Skeletal muscle tissue (tissue), 4 donors: ENCODE results near the gene STRA6. TPM values are rescaled to one million over a fixed set of nuclear protein-coding genes. Genes with fewer than 3 reads are reported as not detected.

Experiments
- H3K27ac ChIP-seq: one replicate; pipeline ENCODE4 v1.7.0; 2013; ENCODE audit warnings: mild to moderate bottlenecking, low read depth, low read length, inconsistent platforms
- H3K27me3 ChIP-seq, 3 donors: one replicate each; pipeline ENCODE4 v1.7.0; 2013; ENCODE audit warnings: low read length in 3 of 3; ENCODE audit not compliant: control insufficient read depth in 3 of 3, insufficient read depth in 3 of 3
- H3K36me3 ChIP-seq, 3 donors: one replicate each; pipeline ENCODE4 v1.7.0; 2013; ENCODE audit warnings: low read length in 3 of 3; ENCODE audit not compliant: control insufficient read depth in 3 of 3, insufficient read depth in 3 of 3
- H3K4me1 ChIP-seq, 3 donors: one replicate each; pipeline ENCODE4 v1.7.0; 2013; ENCODE audit warnings: low read length in 3 of 3, mild to moderate bottlenecking in 3 of 3; ENCODE audit not compliant: control insufficient read depth in 3 of 3, insufficient read depth in 3 of 3
- H3K4me3 ChIP-seq, 3 donors: one replicate each; pipeline ENCODE4 v1.7.0; 2013; ENCODE audit warnings: low read length in 3 of 3
- H3K9ac ChIP-seq, 3 donors: one replicate each; pipeline ENCODE4 v1.7.0; 2013; ENCODE audit warnings: low read length in 3 of 3, mild to moderate bottlenecking in 3 of 3, moderate library complexity in 2 of 3, low read depth in 1 of 3
- H3K9me3 ChIP-seq, 3 donors: one replicate each; pipeline ENCODE4 v1.7.0; 2013; ENCODE audit warnings: low read length in 3 of 3; ENCODE audit not compliant: control insufficient read depth in 3 of 3
- total RNA-seq: library from RNA; depleted of rRNA; stranded (reverse); fragments of >200 nt; gene quantifications from one replicate; pipeline ENCODE4 v1.2.3, GENCODE V29; 2014
- donor health status: Osteomylitis.

Gene STRA6
- total RNA-seq, 1 donor from 2014 or later: 1.0 TPM

DNA sequence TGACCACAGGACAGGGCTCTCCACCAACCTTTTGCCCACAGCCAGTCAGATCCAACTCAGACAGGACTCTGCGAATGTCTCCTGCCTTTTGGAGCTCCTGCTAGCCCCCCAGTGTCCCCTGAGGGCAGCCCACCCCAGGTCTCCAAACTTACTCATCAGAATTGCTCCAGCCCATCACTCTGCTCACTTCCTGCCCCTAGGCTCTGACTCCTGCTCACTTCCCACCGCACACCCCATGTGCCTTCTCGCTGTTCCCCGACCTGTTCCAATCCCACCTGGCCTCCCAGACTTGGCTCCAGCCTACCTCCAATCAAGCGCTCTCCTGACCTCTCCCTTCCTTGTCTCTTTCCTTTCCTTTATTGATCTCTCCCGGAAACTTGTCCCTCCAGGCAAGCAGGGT is 5.9 kb upstream of the STRA6 start:
- Histone ChIP-seq H3K36me3 (no peaks in the 10 kb centered on the region), H3K27ac (no peak overlapping the region), H3K4me1 (no peaks in the 10 kb centered on the region), H3K27me3 (peaks cover 0 to 22% (median 6%) of the 10 kb centered on the region in 3 donors), H3K4me3 (no peak overlapping the region), H3K9me3 (no peaks in the 10 kb centered on the region), H3K9ac (no peak overlapping the region)

DNA sequence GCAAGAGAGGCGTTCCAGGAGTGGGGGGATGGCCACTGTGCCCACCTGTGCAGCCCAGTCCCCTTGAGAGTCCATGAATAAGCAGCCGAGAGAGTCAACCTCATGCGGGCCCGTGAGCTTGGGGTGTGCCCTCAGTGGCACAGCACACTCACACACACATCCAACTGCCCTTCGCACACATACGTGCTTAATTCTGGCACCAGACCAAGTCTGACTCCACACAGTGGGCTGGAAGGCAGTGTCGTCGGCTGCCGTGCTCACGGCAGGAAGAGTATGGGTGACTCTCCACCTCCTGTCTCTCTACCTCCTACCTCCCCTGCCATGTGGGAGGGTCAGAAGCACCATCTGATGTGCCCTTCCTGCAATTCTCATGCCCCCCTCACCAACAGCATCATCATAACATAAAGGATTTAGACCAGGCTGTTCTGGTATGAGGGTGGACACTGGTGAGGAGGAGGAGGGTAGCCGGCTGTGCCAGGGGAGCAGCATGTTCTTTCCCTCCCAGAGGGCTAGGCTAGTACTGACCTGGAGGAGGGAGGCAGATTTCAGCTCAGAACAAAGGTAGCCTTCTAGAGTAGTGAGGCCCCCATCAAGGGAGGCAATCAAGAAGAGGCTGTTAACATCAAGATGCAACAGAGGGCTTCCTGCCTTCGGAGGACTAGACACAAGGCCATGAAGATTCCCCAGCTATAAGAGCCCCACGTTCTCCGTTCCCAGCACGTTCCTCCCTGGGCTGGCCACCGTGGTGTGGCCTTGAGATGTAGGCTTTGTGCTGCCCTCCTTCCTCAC is 5.3 kb upstream of the STRA6 start:
- H3K36me3 ChIP-seq: no peaks in the 10 kb centered on the region
- H3K4me3 ChIP-seq: no peak overlapping the region
- no peak overlapping the region for H3K9ac ChIP-seq
- no peaks in the 10 kb centered on the region for H3K4me1 ChIP-seq
- H3K27me3 ChIP-seq: peaks cover 0 to 21% (median 6%) of the 10 kb centered on the region in 3 donors
- H3K27ac ChIP-seq: no peak overlapping the region
- no peaks in the 10 kb centered on the region for H3K9me3 ChIP-seq

DNA sequence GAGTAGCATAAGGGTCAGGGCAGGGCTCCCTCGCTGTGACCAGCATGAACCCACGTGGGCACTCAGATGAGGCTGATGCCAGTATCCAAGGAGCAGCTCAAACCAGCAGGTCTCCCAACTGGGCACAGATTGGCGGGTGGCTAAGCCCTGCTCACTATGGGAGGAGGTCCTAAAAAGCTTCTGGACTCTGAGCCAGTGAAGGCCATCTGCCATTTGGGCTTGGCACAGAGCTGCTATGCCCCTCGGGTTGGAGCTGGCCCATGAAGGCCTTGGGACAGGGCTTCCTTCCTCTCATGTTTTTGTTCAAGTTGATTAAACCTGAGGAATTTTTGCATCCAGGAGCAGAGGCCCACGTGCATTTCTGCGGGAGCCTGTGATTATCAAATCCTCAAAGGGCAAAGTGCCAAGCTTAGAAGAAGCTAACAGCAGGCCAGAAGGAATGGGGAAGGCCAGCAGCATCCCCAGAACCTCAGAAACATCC is 4.3 kb upstream of the STRA6 start:
- Histone ChIP-seq H3K4me1 (peaks cover 0 to 3% (median 0%) of the 10 kb centered on the region in 3 donors), H3K27ac (no peak overlapping the region), H3K4me3 (no peak overlapping the region), H3K9ac (no peak overlapping the region), H3K27me3 (peaks cover 0 to 17% (median 7%) of the 10 kb centered on the region in 3 donors), H3K36me3 (no peaks in the 10 kb centered on the region), H3K9me3 (no peaks in the 10 kb centered on the region)

DNA sequence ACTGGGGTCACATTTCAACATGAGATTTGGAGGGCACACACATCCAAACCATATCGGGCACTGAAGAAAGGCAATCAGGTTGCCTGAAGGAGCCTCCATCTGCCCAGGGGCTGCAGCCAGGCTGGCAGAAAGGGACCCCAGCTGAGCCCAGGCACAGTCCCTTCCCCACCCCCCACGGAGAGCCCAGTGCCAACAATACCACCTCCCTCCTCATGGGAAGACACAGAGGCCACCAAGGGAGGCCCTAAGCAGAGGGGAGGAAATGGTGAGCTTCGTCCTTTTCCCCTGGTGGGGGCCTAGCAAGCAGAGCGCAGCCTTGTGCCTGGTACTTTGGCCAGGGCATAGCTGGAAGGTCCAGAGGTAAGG is 3.0 kb upstream of the STRA6 start:
- H3K36me3 ChIP-seq: no peaks in the 10 kb centered on the region
- H3K27me3 ChIP-seq: peaks cover 0 to 22% (median 14%) of the 10 kb centered on the region in 3 donors
- no peaks in the 10 kb centered on the region for H3K9me3 ChIP-seq
- H3K4me3 ChIP-seq: no peak overlapping the region
- H3K9ac ChIP-seq: no peak overlapping the region
- H3K27ac ChIP-seq: no peak overlapping the region
- H3K4me1 ChIP-seq: peaks cover 8 to 10% (median 9%) of the 10 kb centered on the region in 3 donors

DNA sequence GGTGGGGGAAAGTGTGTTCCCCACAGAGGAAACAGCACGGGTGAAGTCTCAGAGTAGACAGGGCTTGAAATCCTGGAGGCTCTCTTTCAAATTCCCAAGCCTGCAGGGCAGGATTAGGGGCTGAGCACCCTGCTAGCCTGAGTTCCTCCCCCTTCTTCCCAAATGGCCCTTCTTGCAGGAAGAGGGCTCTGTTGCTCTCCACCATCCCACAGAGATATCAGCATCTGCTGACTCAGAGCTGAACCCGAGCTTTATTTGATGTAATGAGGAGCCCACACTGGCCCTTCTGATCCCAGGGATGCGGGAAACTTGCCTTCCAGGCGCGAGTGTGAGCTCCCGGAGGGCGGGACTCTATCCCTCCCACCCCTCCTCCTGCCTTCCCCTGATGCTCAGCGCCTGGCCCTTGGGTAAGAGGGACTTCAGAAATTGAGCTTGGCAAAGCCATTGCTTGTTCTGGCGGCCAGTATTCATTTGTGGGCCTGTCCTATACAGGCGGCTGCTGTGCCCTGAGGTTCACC is 1.4 kb upstream of the STRA6 start:
- Histone ChIP-seq H3K9me3 (no peaks in the 10 kb centered on the region), H3K27ac (no peak overlapping the region), H3K9ac (no peak overlapping the region)

DNA sequence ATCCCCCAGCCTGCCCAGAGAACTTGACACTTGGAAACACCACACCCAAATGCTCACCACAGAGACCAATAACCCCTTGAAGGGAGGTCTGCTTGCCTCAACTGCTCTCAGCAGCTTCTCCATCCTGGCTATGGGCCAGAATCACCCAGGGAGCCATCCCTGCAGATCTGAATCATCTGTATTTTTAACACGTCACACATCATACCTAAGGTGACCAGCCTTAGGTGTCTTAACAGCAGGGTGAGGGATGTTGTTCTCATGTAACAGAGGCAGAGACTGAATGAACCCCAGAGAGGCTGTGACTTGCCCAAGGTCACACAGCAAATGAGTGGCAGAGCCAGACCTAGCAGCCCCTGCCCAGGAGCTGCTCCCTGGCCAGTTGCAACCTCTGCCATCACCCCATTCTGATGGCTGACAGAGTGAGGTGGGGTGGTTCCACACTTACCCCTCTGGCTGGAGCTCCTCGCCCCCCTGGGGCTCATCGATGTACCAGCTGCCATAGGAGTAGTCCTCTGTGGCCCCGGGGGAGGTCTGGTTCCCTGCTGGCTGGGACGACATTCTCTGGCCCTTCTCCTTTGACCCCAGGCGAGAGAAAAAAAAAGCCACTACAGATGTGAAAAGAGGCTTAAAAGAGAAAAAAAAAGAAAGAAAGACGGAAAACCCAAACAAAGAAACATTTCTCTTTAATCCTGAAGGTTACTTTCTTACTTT is 722 bp downstream of the STRA6 start:
- Histone ChIP-seq H3K9ac (no peak overlapping the region), H3K4me1 (peaks cover 9 to 10% (median 9%) of the 10 kb centered on the region in 3 donors), H3K9me3 (no peaks in the 10 kb centered on the region), H3K4me3 (no peak overlapping the region), H3K27me3 (peaks cover 0 to 10% (median 8%) of the 10 kb centered on the region in 3 donors), H3K27ac (no peak overlapping the region), H3K36me3 (no peaks in the 10 kb centered on the region)

More for the DNA sequence above, 1.4 kb upstream of the STRA6 start:
- Histone ChIP-seq H3K4me1 (peaks cover 9 to 10% (median 9%) of the 10 kb centered on the region in 3 donors), H3K27me3 (peaks cover 0 to 16% (median 14%) of the 10 kb centered on the region in 3 donors), H3K4me3 (no peak overlapping the region), H3K36me3 (no peaks in the 10 kb centered on the region)

DNA sequence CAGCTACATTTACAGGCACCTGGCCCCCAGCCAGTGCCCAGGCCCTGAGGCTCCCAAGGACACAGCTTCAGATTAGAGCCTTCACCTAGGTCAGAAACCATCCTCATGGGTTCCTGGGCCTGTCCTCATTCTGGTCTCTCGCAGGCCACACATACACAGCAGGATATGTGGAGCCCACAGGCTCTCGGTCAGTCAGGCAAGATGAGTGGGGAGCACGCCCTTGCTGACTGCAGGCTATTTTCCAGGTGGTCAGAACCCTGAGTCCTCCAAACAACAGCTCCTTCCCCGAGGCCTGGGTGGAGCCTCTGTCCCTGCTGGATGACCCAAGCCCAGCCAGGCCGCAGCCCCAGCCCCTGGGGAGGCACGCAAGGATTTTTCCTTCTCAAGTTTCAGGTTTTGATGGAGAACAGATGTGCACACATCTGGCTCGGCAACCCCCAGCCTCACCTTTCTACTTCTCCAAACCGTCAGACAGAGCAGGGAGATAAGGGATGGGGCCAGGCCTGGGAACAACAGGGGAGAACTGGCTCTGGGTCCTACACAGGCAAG is 1.6 kb downstream of the STRA6 start:
- H3K27ac ChIP-seq: no peak overlapping the region
- H3K9ac ChIP-seq: no peak overlapping the region
- H3K36me3 ChIP-seq: no peaks in the 10 kb centered on the region
- H3K4me3 ChIP-seq: no peak overlapping the region
- no peaks in the 10 kb centered on the region for H3K9me3 ChIP-seq
- H3K4me1 ChIP-seq: peaks cover 9 to 16% (median 9%) of the 10 kb centered on the region in 3 donors
- H3K27me3 ChIP-seq: peaks cover 0 to 15% (median 10%) of the 10 kb centered on the region in 3 donors

DNA sequence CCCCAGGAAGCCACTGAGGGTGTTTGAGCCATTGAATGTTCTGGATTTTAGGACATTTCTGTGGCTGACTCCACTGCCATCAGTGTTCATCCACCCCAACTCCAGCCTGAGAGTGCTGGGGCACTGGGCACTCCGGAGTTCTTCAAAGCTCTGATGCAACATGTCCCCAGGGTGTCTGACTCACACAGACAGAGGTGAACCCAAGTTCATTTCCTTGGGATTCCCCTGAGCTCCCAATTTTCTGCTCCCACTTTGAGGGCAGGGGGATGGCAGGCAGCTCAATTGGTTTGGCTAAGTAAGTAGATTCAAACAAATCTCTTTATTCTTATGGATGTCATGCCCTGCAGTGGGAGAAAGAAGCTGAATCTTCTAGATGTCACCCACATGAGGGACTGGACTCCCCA is 2.2 kb downstream of the STRA6 start:
- Histone ChIP-seq H3K27ac (no peak overlapping the region), H3K27me3 (peaks cover 0 to 16% (median 10%) of the 10 kb centered on the region in 3 donors), H3K9me3 (no peaks in the 10 kb centered on the region), H3K4me3 (no peak overlapping the region), H3K36me3 (no peaks in the 10 kb centered on the region), H3K4me1 (peaks cover 9 to 17% (median 9%) of the 10 kb centered on the region in 3 donors), H3K9ac (no peak overlapping the region)

DNA sequence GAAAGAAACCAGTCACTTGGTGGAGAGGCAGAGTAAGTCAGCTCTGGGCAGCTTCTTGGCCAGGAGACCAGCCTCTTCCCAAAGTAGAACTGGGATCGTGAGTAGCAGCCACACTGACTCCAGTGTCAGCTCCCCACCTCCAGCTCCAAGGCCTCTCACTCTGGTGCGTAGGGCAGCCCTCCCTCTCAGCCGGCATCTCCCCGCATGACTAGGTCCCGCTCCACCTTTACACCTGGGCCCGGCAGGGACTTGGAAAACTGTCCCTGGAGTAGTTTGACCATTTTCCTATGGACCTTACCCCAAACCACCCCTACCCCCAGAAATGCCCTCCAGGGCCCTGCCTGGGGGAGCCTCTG is 3.3 kb downstream of the STRA6 start:
- no peak overlapping the region for H3K4me3 ChIP-seq

More for the DNA sequence above, 3.3 kb downstream of the STRA6 start:
- no peaks in the 10 kb centered on the region for H3K36me3 ChIP-seq
- no peak overlapping the region for H3K27ac ChIP-seq
- H3K9me3 ChIP-seq: no peaks in the 10 kb centered on the region
- H3K4me1 ChIP-seq: peaks cover 9 to 17% (median 9%) of the 10 kb centered on the region in 3 donors
- H3K9ac ChIP-seq: no peak overlapping the region
- H3K27me3 ChIP-seq: peaks cover 0 to 16% (median 12%) of the 10 kb centered on the region in 3 donors
